IPS DF 4.7 (cell line): ENCODE results near the gene KRTAP27-1.

ENCODE experiments used
- DNase-seq: peaks from one replicate; pipeline ENCODE4 v3.0.0-alpha.2; 2013; ENCODE audit warnings: low spot score; ENCODE audit errors: extremely low read depth

KRTAP27-1 gene

GRCh38 chr21:30289215-30289614 lies 48.3 kb downstream of the KRTAP27-1 start, which contains the start of gene KRTAP25-1:
KRTAP25-1 (minus strand) TSS chr21:30289514; CDS start chr21:30289490, 24 bp downstream.
- DNase-seq: no peak
